RWPE1 (cell line): ENCODE data around the gene CENPV.
"Not testable (repeated sequence)": the region's sequence is repeated elsewhere in the genome, so short reads cannot be mapped to it uniquely, and the experiment has no call there.

Experiments used
- CTCF ChIA-PET: fragments of 350-600 bp; sonication (Branson Sonifier 250); formaldehyde crosslinking; extraction: SDS; loops from one replicate; lab custom pipeline; 2021; lab: Yijun Ruan, JAX
- POLR2A ChIA-PET: fragments of 400-600 bp; formaldehyde crosslinking; extraction: SDS; loops from one replicate; lab custom pipeline; 2020; ENCODE audit warnings: antibody characterized with exemption; ENCODE audit not compliant: low non-redundant PET; lab: Yijun Ruan, JAX
- DNase-seq: peaks from one replicate; pipeline ENCODE4 v3.0.0; 2012; ENCODE audit warnings: low spot score
- H3K27ac ChIP-seq: fragments of 450-650 bp; 2 replicates; pipeline ENCODE4 v1.5.1; 2017
- CTCF ChIP-seq: fragments of 450-650 bp; conservative IDR thresholded peaks from 2 replicates; pipeline ENCODE4 v1.5.1; 2017; ENCODE audit warnings: low read depth, mild to moderate bottlenecking

Gene CENPV

DNA sequence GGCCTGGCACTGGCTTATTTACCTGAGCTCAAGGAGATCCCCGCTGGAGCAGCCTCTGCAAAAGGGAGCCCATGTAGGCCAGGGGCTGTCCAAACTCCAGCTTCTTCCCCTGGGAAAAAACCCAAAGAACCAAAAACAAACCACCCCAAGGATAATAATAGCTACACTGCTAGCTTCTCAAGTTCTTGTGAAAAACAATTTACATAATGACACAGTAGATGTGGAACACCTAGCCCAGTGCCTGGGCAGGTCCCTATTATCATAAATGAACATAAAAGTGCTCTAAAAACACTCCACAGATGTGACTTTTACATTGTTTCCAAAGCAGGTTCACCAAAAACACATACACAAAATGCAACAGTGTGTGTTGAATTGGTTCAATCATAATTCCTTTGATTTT, 27.3 kb downstream of the CENPV start:
- POLR2A ChIA-PET, result no interaction called here
- no peak overlapping the region for H3K27ac ChIP-seq
- no peak for TF ChIP-seq CTCF
- no peak for DNase-seq
- CTCF ChIA-PET, result no interaction called here

- TF ChIP-seq CTCF, result no peak
- no peak overlapping the region for H3K27ac ChIP-seq
- no peak for DNase-seq
- CTCF ChIA-PET, result no interaction called here
- POLR2A ChIA-PET, result no interaction called here
These were observed 30.6 kb downstream of the CENPV start for GRCh38 chr17:16322636-16323035.

- no peak for TF ChIP-seq CTCF
- DNase-seq, result no peak
- ChIA-PET POLR2A (no interaction called here), CTCF (interaction anchor here (0.6 to 0.7 kb wide), 2 partner anchors 9 to 10 kb away, joined by 3 read pairs; no protein-coding TSS in a partner anchor)
- H3K27ac ChIP-seq, result no peak overlapping the region
These were observed 33.3 kb downstream of the CENPV start for GRCh38 chr17:16319969-16320368.

- TF ChIP-seq CTCF, result no peak
- DNase-seq, result no peak
- ChIA-PET CTCF (no interaction called here), POLR2A (no interaction called here)
- no peak overlapping the region for H3K27ac ChIP-seq
These were observed 38.4 kb downstream of the CENPV start for GRCh38 chr17:16314859-16315258.

DNA sequence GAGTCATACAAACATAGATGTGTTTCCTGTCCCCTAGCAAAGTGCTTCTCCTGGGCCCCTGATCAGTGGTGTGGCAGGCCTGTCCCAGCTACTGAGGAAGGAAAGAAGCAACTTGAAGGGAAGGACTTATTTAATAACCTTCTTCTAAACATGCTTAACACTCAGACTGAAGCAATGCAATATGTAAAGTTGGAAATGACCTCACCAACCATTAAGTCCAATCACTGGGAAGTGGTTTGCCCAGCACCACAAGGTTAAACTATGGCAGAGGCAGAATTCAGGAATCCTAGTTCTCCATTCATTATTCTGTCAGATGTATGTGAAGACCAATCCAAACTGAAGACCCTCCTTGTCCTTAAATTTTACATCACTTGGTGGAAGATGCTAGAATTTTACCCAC, 39.1 kb downstream of the CENPV start:
- ChIA-PET CTCF (no interaction called here), POLR2A (no interaction called here)
- no peak overlapping the region for H3K27ac ChIP-seq
- DNase-seq, result no peak
- TF ChIP-seq CTCF, result no peak

GRCh38 chr17:16313139-16314090, 39.9 kb downstream of the CENPV start:
- H3K27ac ChIP-seq, result no peak overlapping the region
- DNase-seq, result no peak
- TF ChIP-seq CTCF, result no peak
- CTCF ChIA-PET, result no interaction called here
- POLR2A ChIA-PET, result no interaction called here

DNA sequence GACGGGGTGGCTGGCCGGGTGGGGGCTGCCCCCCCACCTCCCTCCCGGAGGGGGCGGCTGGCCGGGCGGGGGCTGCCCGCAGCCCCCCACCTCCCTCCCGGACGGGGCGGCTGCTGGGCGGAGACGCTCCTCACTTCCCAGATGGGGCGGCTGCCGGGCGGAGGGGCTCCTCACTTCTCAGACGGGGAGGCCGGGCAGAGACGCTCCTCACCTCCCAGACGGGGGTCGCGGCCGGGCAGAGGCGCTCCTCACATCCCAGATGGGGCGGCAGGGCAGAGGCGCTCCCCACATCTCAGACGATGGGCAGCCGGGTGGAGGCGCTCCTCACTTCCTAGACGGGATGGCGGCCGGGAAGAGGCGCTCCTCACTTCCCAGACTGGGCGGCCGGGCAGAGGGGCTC, 41.2 kb downstream of the CENPV start:
- CTCF ChIA-PET, H3K27ac ChIP-seq, DNase-seq, POLR2A ChIA-PET: not testable (repeated sequence)
